Trophoblast cell (in vitro differentiated cells and primary cell): ENCODE results near the gene FCGBP.

Source experiments
- DNase-seq, 2 donors: peaks; one replicate each; pipeline ENCODE4 v3.0.0-alpha.2; 2016
- H2AFZ ChIP-seq: 2 replicates; pipeline ENCODE4 v1.6.1; 2013; ENCODE audit warnings: low read length, moderate library complexity, mild to moderate bottlenecking; ENCODE audit not compliant: insufficient read depth, poor library complexity
- H2AK5ac ChIP-seq: 2 replicates; pipeline ENCODE4 v1.6.1; 2013; ENCODE audit warnings: mild to moderate bottlenecking, low read length
- H2BK120ac ChIP-seq: 2 replicates; pipeline ENCODE4 v1.6.1; 2013; ENCODE audit warnings: low read length, mild to moderate bottlenecking, moderate library complexity; ENCODE audit not compliant: insufficient read depth, poor library complexity
- H2BK12ac ChIP-seq: 2 replicates; pipeline ENCODE4 v1.6.1; 2013; ENCODE audit warnings: mild to moderate bottlenecking, low read length, moderate library complexity
- H2BK5ac ChIP-seq: 2 replicates; pipeline ENCODE4 v1.6.1; 2013; ENCODE audit warnings: low read length, low read depth, moderate library complexity, mild to moderate bottlenecking; ENCODE audit not compliant: poor library complexity
- H3K14ac ChIP-seq: 2 replicates; pipeline ENCODE4 v1.6.1; 2013; ENCODE audit warnings: mild to moderate bottlenecking, low read length
- H3K18ac ChIP-seq: 2 replicates; pipeline ENCODE4 v1.6.1; 2013; ENCODE audit warnings: mild to moderate bottlenecking, low read length
- H3K23ac ChIP-seq: 2 replicates; pipeline ENCODE4 v1.6.1; 2013; ENCODE audit warnings: low read length
- H3K27ac ChIP-seq: 2 replicates; pipeline ENCODE4 v1.5.1; 2013; ENCODE audit warnings: low read depth, mild to moderate bottlenecking, inconsistent platforms, low read length, moderate library complexity
- H3K27me3 ChIP-seq: 2 replicates; pipeline ENCODE4 v1.6.1; 2013; ENCODE audit warnings: inconsistent platforms, mild to moderate bottlenecking, low read length, moderate library complexity; ENCODE audit not compliant: insufficient read depth
- H3K36me3 ChIP-seq, 2 experiments: 1 replicate in 1 of 2; 2 replicates in 1 of 2; pipeline ENCODE4 v1.6.1; 2013; ENCODE audit warnings: low read length in 2 of 2, mild to moderate bottlenecking in 2 of 2, moderate library complexity in 1 of 2; ENCODE audit not compliant: insufficient read depth in 2 of 2, control insufficient read depth in 1 of 2
- H3K4ac ChIP-seq: 2 replicates; pipeline ENCODE4 v1.6.1; 2013; ENCODE audit warnings: low read depth, mild to moderate bottlenecking, low read length, moderate library complexity
- H3K4me1 ChIP-seq, 2 experiments: 1 replicate in 1 of 2; 2 replicates in 1 of 2; pipeline ENCODE4 v1.6.1; 2013; ENCODE audit warnings: low read length in 2 of 2, mild to moderate bottlenecking in 2 of 2, moderate library complexity in 1 of 2; ENCODE audit not compliant: insufficient read depth in 2 of 2, control insufficient read depth in 1 of 2
- H3K4me2 ChIP-seq: 2 replicates; pipeline ENCODE4 v1.6.1; 2013; ENCODE audit warnings: inconsistent platforms, mild to moderate bottlenecking, low read length, moderate library complexity
- H3K4me3 ChIP-seq: 2 replicates; pipeline ENCODE4 v1.5.1; 2013; ENCODE audit warnings: mild to moderate bottlenecking, low read depth, low read length, inconsistent platforms
- H3K79me1 ChIP-seq: one replicate; pipeline ENCODE4 v1.6.1; 2013; ENCODE audit warnings: low read length
- H3K79me2 ChIP-seq: 2 replicates; pipeline ENCODE4 v1.6.1; 2013; ENCODE audit warnings: low read length, mild to moderate bottlenecking; ENCODE audit not compliant: control insufficient read depth, insufficient read depth, poor library complexity
- H3K9ac ChIP-seq: 2 replicates; pipeline ENCODE4 v1.6.1; 2013; ENCODE audit warnings: mild to moderate bottlenecking, low read length
- H3K9me3 ChIP-seq: 2 replicates; pipeline ENCODE4 v1.6.1; 2013; ENCODE audit warnings: low read depth, mild to moderate bottlenecking, control low read depth, inconsistent platforms, low read length; ENCODE audit not compliant: insufficient read depth
- H4K12ac ChIP-seq: 2 replicates; pipeline ENCODE4 v1.6.1; 2013; ENCODE audit warnings: low read depth, mild to moderate bottlenecking, low read length, moderate library complexity
- H4K8ac ChIP-seq: 2 replicates; pipeline ENCODE4 v1.6.1; 2013; ENCODE audit warnings: low read depth, mild to moderate bottlenecking, low read length, moderate library complexity
- H4K91ac ChIP-seq: one replicate; pipeline ENCODE4 v1.6.1; 2013; ENCODE audit warnings: low read depth, mild to moderate bottlenecking, low read length, moderate library complexity
- WGBS: extraction: QIAGEN DNeasy Blood & Tissue Kit; methylation state at CpG from one replicate; pipeline ENCODE4 v1.1.7; 2013; ENCODE audit warnings: missing lambda C conversion rate; ENCODE audit not compliant: insufficient read length, insufficient coverage; ENCODE audit errors: extremely low coverage; 5-methylcytosine and 5-hydroxymethylcytosine counted together

FCGBP gene

GRCh38 chr19:39916236-39916635 lies 18.2 kb downstream of the FCGBP start:
- Histone ChIP-seq H4K8ac (no peak overlapping the region), H3K79me2 (no peaks in the 10 kb centered on the region), H3K9ac (no peak overlapping the region), H3K23ac (no peak overlapping the region), H3K27ac (no peak overlapping the region), H3K36me3 (no peaks in the 10 kb centered on the region), H3K4ac (no peak overlapping the region), H3K4me2 (no peak overlapping the region), H4K91ac (no peak overlapping the region), H2AK5ac (no peak overlapping the region), H3K4me3 (no peak overlapping the region), H3K4me1 (no peaks in the 10 kb centered on the region), H3K18ac (no peak overlapping the region), H4K12ac (no peak overlapping the region), H3K9me3 (peaks cover 2% of the 10 kb centered on the region), H3K14ac (no peak overlapping the region), H2AFZ (no peak overlapping the region), H3K79me1 (no peaks in the 10 kb centered on the region), H2BK5ac (no peak overlapping the region), H2BK12ac (no peak overlapping the region), H2BK120ac (no peak overlapping the region), H3K27me3 (no peaks in the 10 kb centered on the region)
- no peak for DNase-seq
- no CpG with 5 or more reads among the region's 5 CpGs for WGBS

GRCh38 chr19:39915848-39916215 lies 18.6 kb downstream of the FCGBP start:
- Histone ChIP-seq H3K27ac (no peak overlapping the region), H3K18ac (no peak overlapping the region), H4K12ac (no peak overlapping the region), H3K4me1 (no peaks in the 10 kb centered on the region), H3K79me2 (no peaks in the 10 kb centered on the region), H3K4ac (no peak overlapping the region), H3K4me2 (no peak overlapping the region), H2BK5ac (no peak overlapping the region), H2BK12ac (no peak overlapping the region), H4K91ac (no peak overlapping the region), H2BK120ac (no peak overlapping the region), H3K4me3 (no peak overlapping the region), H3K9ac (no peak overlapping the region), H4K8ac (no peak overlapping the region), H2AK5ac (no peak overlapping the region), H3K27me3 (no peaks in the 10 kb centered on the region), H2AFZ (no peak overlapping the region), H3K23ac (no peak overlapping the region), H3K14ac (no peak overlapping the region), H3K9me3 (peaks cover 2% of the 10 kb centered on the region), H3K79me1 (no peaks in the 10 kb centered on the region), H3K36me3 (no peaks in the 10 kb centered on the region)
- DNase-seq = no peak
- WGBS = no CpG with 5 or more reads among the region's 17 CpGs

GRCh38 chr19:39915101-39915847 lies 19.2 kb downstream of the FCGBP start:
- no peaks in the 10 kb centered on the region for H3K36me3 ChIP-seq
- WGBS = no CpG with 5 or more reads among the region's 71 CpGs
- no peak overlapping the region for H2AFZ ChIP-seq
- H4K91ac ChIP-seq = no peak overlapping the region
- H4K8ac ChIP-seq = no peak overlapping the region
- H2BK12ac ChIP-seq = no peak overlapping the region
- no peak overlapping the region for H3K4me3 ChIP-seq
- H3K4ac ChIP-seq = no peak overlapping the region
- DNase-seq = no peak
- no peak overlapping the region for H3K4me2 ChIP-seq
- H3K14ac ChIP-seq = no peak overlapping the region
- H2AK5ac ChIP-seq = no peak overlapping the region
- no peak overlapping the region for H4K12ac ChIP-seq
- no peaks in the 10 kb centered on the region for H3K79me1 ChIP-seq
- no peaks in the 10 kb centered on the region for H3K27me3 ChIP-seq
- H3K18ac ChIP-seq = no peak overlapping the region
- no peak overlapping the region for H2BK5ac ChIP-seq
- H3K23ac ChIP-seq = no peak overlapping the region
- no peak overlapping the region for H2BK120ac ChIP-seq
- H3K27ac ChIP-seq = no peak overlapping the region
- H3K79me2 ChIP-seq = no peaks in the 10 kb centered on the region
- no peaks in the 10 kb centered on the region for H3K4me1 ChIP-seq
- H3K9me3 ChIP-seq = peaks cover 2% of the 10 kb centered on the region
- H3K9ac ChIP-seq = no peak overlapping the region

- Histone ChIP-seq H2BK5ac (no peak overlapping the region), H3K4me2 (no peak overlapping the region), H3K4me1 (no peaks in the 10 kb centered on the region), H3K9ac (no peak overlapping the region), H2BK12ac (no peak overlapping the region), H2BK120ac (no peak overlapping the region), H4K12ac (no peak overlapping the region), H2AFZ (no peak overlapping the region), H3K36me3 (no peaks in the 10 kb centered on the region), H2AK5ac (no peak overlapping the region), H3K9me3 (peaks cover 2% of the 10 kb centered on the region), H3K4me3 (no peak overlapping the region), H3K14ac (no peak overlapping the region), H4K91ac (no peak overlapping the region), H3K27ac (no peak overlapping the region), H3K23ac (no peak overlapping the region), H3K79me1 (no peaks in the 10 kb centered on the region), H3K27me3 (no peaks in the 10 kb centered on the region), H4K8ac (no peak overlapping the region), H3K79me2 (no peaks in the 10 kb centered on the region), H3K18ac (no peak overlapping the region), H3K4ac (no peak overlapping the region)
- no peak for DNase-seq
- no CpG with 5 or more reads among the region's 20 CpGs for WGBS
Measured at GRCh38 chr19:39913682-39914333, 20.6 kb downstream of the FCGBP start.
